ENCODE data around the gene MICAL3. TPM values are rescaled to one million over a fixed set of nuclear protein-coding genes. Genes with fewer than 3 reads are reported as not detected.
A peak's percentile ranks its signal among the peaks of the same experiment; 100 is the strongest.

The MICAL3 gene
- total and polyA plus RNA-seq, 9 of the 15 experiments (the other 6 are each of a cell fraction or from before 2014, with no cell fraction given), result 0.53 to 32.1 (median 12.3) TPM

GRCh38 chr22:17792299-17792698, 232.1 kb downstream of the MICAL3 start:
- 0 out of 4 replicates have a peak overlapping the region, but pooled peaks of 1 of the 2 experiments have one; percentile 79 for H3K9ac ChIP-seq (ENCODE audit: insufficient read depth in 1 of 2, low read depth in 2 of 2, low read length in 2 of 2)
- H3K27ac ChIP-seq (ENCODE audit: extremely low read depth, low read depth, low read length), result no peak overlapping the region
- ATAC-seq, result peak; percentile 86
- intact Hi-C loops (cut with micrococcal nuclease), result no loop called here
- H3K4me3 ChIP-seq, result no peak overlapping the region
- H4K20me1 ChIP-seq (replicated peaks; ENCODE audit: control insufficient read depth, insufficient read depth, low read length), result 0 out of 2 replicates have a peak, but pooled peaks cover 9% of the 10 kb centered on the region
- H3K4me2 ChIP-seq (ENCODE audit: insufficient read depth, low read length), result no peak overlapping the region
- no peaks in the 10 kb centered on the region for H3K27me3 ChIP-seq (ENCODE audit: control insufficient read depth in 2 of 2, insufficient read depth in 2 of 2, low read length in 2 of 2)
- ChIA-PET CTCF (ENCODE audit: low intra/inter-chr PET ratio) (interaction anchor here (0.5 kb wide), 1 partner anchor 228 kb away, joined by 5 read pairs; no protein-coding TSS in a partner anchor), POLR2A (interaction anchor here (0.5 to 1.2 kb wide), 2 partner anchors 12 to 294 kb away, joined by 3 read pairs; no protein-coding TSS in a partner anchor)
- 28% methylated on average over 5 of the region's 5 CpGs for WGBS (ENCODE audit: insufficient coverage, low coverage, missing lambda C conversion rate)
- peak; percentile 52 to 66 (median 64) for DNase-seq (ENCODE audit: extremely low read depth in 1 of 4, low spot score in 3 of 4)
- peaks cover 14 to 37% of the 10 kb centered on the region in 2 experiments; a peak in 4 of 5 replicates for H3K4me1 ChIP-seq (replicated peaks in 1 of 2; ENCODE audit: control insufficient read depth in 2 of 2, insufficient read depth in 2 of 2, low read length in 2 of 2)
- in situ Hi-C loops (cut with MboI), result no loop called here
- peak; percentile 73 for FAIRE-seq
- H3K36me3 ChIP-seq (ENCODE audit: control insufficient read depth, insufficient read depth, low read length), result no peaks in the 10 kb centered on the region; the same call in 2 of the 3 replicates
- H2AFZ ChIP-seq (ENCODE audit: low read depth, low read length), result no peak overlapping the region
- BruUV-seq (replicated peaks), result no TSS peak
- H3K9me3 ChIP-seq (replicated peaks; ENCODE audit: control insufficient read depth, insufficient read depth, low read depth, low read length), result no peaks in the 10 kb centered on the region
- no peaks in the 10 kb centered on the region for H3K79me2 ChIP-seq (ENCODE audit: control insufficient read depth, insufficient read depth, low read length)
- peaks cover 8% of the 10 kb centered on the region for H3K9me1 ChIP-seq (ENCODE audit: control insufficient read depth, insufficient read depth, low read length)
- TF ChIP-seq GATAD2B (IDR thresholded peaks at IDR 0.05; ENCODE audit: borderline replicate concordance) (no peak), POLR2H (tag; IDR thresholded peaks at IDR 0.05; ENCODE audit: low read depth) (no peak), ASH1L (IDR thresholded peaks at IDR 0.05; ENCODE audit: borderline replicate concordance, low read depth, partially characterized antibody) (no peak), ZNF583 (CRISPR knock-in tag; IDR thresholded peaks at IDR 0.05) (no peak), FOXP1 (CRISPR knock-in tag; IDR thresholded peaks at IDR 0.05) (no peak), RAD21 (CRISPR knock-in tag; conservative IDR thresholded peaks at IDR 0.05 in 1 of 2, IDR thresholded peaks at IDR 0.05 in 1 of 2) (peak in 1 of 2 experiments; percentile 53; a peak in 1 of 4 replicates), SRSF3 (IDR thresholded peaks at IDR 0.05; ENCODE audit: insufficient read depth, low read length) (no peak), REST (IDR thresholded peaks at IDR 0.05; ENCODE audit: borderline replicate concordance) (peak; percentile 25; the same call in 1 of the 2 replicates), REST (CRISPR knock-in tag; IDR thresholded peaks at IDR 0.05; ENCODE audit: low read depth) (no peak), SMAD2 (IDR thresholded peaks at IDR 0.05; ENCODE audit: low read depth, low read length) (no peak), ZSCAN32 (CRISPR knock-in tag; IDR thresholded peaks at IDR 0.05) (no peak), NR3C1 (CRISPR knock-in tag; IDR thresholded peaks at IDR 0.05) (no peak)
- TF ChIP-seq, protein P1, sequence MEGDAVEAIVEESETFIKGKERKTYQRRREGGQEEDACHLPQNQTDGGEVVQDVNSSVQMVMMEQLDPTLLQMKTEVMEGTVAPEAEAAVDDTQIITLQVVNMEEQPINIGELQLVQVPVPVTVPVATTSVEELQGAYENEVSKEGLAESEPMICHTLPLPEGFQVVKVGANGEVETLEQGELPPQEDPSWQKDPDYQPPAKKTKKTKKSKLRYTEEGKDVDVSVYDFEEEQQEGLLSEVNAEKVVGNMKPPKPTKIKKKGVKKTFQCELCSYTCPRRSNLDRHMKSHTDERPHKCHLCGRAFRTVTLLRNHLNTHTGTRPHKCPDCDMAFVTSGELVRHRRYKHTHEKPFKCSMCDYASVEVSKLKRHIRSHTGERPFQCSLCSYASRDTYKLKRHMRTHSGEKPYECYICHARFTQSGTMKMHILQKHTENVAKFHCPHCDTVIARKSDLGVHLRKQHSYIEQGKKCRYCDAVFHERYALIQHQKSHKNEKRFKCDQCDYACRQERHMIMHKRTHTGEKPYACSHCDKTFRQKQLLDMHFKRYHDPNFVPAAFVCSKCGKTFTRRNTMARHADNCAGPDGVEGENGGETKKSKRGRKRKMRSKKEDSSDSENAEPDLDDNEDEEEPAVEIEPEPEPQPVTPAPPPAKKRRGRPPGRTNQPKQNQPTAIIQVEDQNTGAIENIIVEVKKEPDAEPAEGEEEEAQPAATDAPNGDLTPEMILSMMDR (IDR thresholded peaks at IDR 0.05 in 2 of 3, conservative IDR thresholded peaks at IDR 0.05 in 1 of 3; ENCODE audit: insufficient read depth in 2 of 3, low read depth in 1 of 3, low read length in 3 of 3), result peak; percentile 58 to 70 (median 59)

Measured in K562 (cell line).